ENCODE data around the gene APOC4.
A peak's percentile ranks its signal among the peaks of the same experiment; 100 is the strongest.

The APOC4 gene

DNA sequence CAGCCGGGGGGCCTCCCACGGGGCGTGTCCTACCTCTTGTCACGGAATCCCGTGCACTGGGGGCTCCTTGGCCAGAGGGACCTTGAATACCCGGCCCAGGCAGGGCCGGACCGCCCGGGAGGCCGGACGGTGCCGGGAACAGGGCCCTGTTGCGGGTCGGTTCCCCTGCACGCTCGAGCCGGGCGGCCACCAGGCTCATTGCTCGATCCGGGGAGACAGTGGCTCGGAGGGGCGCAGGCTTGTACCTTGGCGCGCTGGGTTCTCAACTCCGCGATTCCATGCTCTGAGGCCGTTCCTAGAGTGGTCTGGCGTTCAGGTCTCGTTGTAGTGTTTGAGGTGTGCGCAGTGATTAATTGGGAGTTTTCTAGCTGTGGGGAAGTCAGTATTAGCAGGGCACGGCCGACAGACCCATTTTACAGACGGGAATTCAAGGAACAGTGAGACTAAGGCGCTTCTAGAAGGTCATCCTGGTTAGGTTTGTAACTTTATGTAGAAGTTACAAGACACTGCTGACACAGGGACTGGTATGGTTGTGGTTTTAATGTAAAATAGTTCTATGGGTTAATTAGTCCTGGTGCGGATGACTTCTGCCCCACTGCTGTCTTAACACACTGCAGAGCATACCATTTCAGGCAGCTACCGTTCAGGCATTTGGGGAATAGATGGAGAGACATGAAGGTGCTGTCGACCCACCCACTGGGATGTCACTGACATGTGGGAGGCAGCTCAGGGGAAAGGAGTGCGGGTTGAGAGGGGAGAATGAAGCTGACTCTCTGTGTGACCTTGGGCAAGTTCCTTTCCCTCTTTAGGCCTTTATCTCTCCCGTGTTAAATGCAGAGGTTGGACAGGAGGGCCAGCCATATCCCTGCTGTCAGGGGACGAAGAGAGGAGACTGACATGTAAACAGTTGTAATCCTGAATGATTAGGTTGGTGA, 13.7 kb downstream of the APOC4 start:
- CTCF ChIA-PET, result interaction anchor here (0.5 to 1.2 kb wide), 4 partner anchors 12 to 111 kb away, joined by 3 to 5 read pairs (median 4); no protein-coding TSS in a partner anchor
- Histone ChIP-seq H3K4me1 (ENCODE audit: control insufficient read depth, insufficient read depth, low read length) (peaks cover 13% of the 10 kb centered on the region), H3K36me3 (ENCODE audit: control insufficient read depth in 2 of 2, insufficient read depth in 1 of 2, low read length in 2 of 2) (peaks cover 9 to 27% of the 10 kb centered on the region in 2 experiments), H3K27ac (ENCODE audit: extremely low read depth, low read depth, low read length) (peak overlapping the region; percentile 55; the same call in 1 of the 2 replicates), H3K4me3 (ENCODE audit: low read depth, low read length) (peak overlapping the region; percentile 79), H3K9me3 (ENCODE audit: control insufficient read depth, insufficient read depth, low read depth, low read length) (no peaks in the 10 kb centered on the region)
- POLR2A ChIA-PET, result interaction anchor here (0.5 to 2.1 kb wide), 7 partner anchors 40 to 222 kb away, joined by 3 to 14 read pairs (median 5); partner anchors contain the start of genes BLOC1S3, TOMM40 and TRAPPC6A
- TF ChIP-seq IKZF3 (tag by site-specific recombination; IDR thresholded peaks at IDR 0.05) (no peak), ZNF23 (tag by site-specific recombination; IDR thresholded peaks at IDR 0.05; ENCODE audit: borderline replicate concordance) (no peak), ZNF146 (tag by site-specific recombination; IDR thresholded peaks at IDR 0.05) (no peak), ZNF133 (tag by site-specific recombination; IDR thresholded peaks at IDR 0.05) (no peak), FEZF1 (tag by site-specific recombination; IDR thresholded peaks at IDR 0.05) (no peak), PRDM1 (tag by site-specific recombination; IDR thresholded peaks at IDR 0.05) (peak; percentile 63; the same call in 1 of the 2 replicates), MEIS1 (CRISPR knock-in tag; IDR thresholded peaks at IDR 0.05; ENCODE audit: borderline replicate concordance) (no peak), SETDB1 (IDR thresholded peaks at IDR 0.05; ENCODE audit: insufficient read length, low read length) (no peak), GLIS1 (tag by site-specific recombination; IDR thresholded peaks at IDR 0.05) (peak; percentile 70), SP2 (tag by site-specific recombination; IDR thresholded peaks at IDR 0.05) (no peak), ZNF701 (tag by site-specific recombination; IDR thresholded peaks at IDR 0.05) (no peak), ZNF426 (tag by site-specific recombination; IDR thresholded peaks at IDR 0.05) (no peak), ZNF155 (tag by site-specific recombination; IDR thresholded peaks at IDR 0.05) (no peak), SCRT1 (tag by site-specific recombination; IDR thresholded peaks at IDR 0.05; ENCODE audit: borderline replicate concordance) (no peak), ZBTB48 (tag by site-specific recombination; IDR thresholded peaks at IDR 0.05) (no peak), ZNF157 (tag by site-specific recombination; IDR thresholded peaks at IDR 0.05) (no peak), ZIC2 (tag by site-specific recombination; IDR thresholded peaks at IDR 0.05) (no peak), BCL11A (tag by site-specific recombination; IDR thresholded peaks at IDR 0.05; ENCODE audit: low read depth) (no peak)
- TF ChIP-seq, protein P1, sequence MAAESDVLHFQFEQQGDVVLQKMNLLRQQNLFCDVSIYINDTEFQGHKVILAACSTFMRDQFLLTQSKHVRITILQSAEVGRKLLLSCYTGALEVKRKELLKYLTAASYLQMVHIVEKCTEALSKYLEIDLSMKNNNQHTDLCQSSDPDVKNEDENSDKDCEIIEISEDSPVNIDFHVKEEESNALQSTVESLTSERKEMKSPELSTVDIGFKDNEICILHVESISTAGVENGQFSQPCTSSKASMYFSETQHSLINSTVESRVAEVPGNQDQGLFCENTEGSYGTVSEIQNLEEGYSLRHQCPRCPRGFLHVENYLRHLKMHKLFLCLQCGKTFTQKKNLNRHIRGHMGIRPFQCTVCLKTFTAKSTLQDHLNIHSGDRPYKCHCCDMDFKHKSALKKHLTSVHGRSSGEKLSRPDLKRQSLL (tag by site-specific recombination; IDR thresholded peaks at IDR 0.05), result no peak
- TF ChIP-seq, protein P2, sequence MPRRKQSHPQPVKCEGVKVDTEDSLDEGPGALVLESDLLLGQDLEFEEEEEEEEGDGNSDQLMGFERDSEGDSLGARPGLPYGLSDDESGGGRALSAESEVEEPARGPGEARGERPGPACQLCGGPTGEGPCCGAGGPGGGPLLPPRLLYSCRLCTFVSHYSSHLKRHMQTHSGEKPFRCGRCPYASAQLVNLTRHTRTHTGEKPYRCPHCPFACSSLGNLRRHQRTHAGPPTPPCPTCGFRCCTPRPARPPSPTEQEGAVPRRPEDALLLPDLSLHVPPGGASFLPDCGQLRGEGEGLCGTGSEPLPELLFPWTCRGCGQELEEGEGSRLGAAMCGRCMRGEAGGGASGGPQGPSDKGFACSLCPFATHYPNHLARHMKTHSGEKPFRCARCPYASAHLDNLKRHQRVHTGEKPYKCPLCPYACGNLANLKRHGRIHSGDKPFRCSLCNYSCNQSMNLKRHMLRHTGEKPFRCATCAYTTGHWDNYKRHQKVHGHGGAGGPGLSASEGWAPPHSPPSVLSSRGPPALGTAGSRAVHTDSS (tag by site-specific recombination; IDR thresholded peaks at IDR 0.05), result no peak
- TF ChIP-seq, protein P3, sequence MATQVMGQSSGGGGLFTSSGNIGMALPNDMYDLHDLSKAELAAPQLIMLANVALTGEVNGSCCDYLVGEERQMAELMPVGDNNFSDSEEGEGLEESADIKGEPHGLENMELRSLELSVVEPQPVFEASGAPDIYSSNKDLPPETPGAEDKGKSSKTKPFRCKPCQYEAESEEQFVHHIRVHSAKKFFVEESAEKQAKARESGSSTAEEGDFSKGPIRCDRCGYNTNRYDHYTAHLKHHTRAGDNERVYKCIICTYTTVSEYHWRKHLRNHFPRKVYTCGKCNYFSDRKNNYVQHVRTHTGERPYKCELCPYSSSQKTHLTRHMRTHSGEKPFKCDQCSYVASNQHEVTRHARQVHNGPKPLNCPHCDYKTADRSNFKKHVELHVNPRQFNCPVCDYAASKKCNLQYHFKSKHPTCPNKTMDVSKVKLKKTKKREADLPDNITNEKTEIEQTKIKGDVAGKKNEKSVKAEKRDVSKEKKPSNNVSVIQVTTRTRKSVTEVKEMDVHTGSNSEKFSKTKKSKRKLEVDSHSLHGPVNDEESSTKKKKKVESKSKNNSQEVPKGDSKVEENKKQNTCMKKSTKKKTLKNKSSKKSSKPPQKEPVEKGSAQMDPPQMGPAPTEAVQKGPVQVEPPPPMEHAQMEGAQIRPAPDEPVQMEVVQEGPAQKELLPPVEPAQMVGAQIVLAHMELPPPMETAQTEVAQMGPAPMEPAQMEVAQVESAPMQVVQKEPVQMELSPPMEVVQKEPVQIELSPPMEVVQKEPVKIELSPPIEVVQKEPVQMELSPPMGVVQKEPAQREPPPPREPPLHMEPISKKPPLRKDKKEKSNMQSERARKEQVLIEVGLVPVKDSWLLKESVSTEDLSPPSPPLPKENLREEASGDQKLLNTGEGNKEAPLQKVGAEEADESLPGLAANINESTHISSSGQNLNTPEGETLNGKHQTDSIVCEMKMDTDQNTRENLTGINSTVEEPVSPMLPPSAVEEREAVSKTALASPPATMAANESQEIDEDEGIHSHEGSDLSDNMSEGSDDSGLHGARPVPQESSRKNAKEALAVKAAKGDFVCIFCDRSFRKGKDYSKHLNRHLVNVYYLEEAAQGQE (tag by site-specific recombination; IDR thresholded peaks at IDR 0.05), result no peak
- TF ChIP-seq, protein P4, sequence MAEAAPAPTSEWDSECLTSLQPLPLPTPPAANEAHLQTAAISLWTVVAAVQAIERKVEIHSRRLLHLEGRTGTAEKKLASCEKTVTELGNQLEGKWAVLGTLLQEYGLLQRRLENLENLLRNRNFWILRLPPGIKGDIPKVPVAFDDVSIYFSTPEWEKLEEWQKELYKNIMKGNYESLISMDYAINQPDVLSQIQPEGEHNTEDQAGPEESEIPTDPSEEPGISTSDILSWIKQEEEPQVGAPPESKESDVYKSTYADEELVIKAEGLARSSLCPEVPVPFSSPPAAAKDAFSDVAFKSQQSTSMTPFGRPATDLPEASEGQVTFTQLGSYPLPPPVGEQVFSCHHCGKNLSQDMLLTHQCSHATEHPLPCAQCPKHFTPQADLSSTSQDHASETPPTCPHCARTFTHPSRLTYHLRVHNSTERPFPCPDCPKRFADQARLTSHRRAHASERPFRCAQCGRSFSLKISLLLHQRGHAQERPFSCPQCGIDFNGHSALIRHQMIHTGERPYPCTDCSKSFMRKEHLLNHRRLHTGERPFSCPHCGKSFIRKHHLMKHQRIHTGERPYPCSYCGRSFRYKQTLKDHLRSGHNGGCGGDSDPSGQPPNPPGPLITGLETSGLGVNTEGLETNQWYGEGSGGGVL (tag by site-specific recombination; IDR thresholded peaks at IDR 0.05), result peak; percentile 38
- TF ChIP-seq, protein P5, sequence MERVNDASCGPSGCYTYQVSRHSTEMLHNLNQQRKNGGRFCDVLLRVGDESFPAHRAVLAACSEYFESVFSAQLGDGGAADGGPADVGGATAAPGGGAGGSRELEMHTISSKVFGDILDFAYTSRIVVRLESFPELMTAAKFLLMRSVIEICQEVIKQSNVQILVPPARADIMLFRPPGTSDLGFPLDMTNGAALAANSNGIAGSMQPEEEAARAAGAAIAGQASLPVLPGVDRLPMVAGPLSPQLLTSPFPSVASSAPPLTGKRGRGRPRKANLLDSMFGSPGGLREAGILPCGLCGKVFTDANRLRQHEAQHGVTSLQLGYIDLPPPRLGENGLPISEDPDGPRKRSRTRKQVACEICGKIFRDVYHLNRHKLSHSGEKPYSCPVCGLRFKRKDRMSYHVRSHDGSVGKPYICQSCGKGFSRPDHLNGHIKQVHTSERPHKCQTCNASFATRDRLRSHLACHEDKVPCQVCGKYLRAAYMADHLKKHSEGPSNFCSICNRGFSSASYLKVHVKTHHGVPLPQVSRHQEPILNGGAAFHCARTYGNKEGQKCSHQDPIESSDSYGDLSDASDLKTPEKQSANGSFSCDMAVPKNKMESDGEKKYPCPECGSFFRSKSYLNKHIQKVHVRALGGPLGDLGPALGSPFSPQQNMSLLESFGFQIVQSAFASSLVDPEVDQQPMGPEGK (tag by site-specific recombination; IDR thresholded peaks at IDR 0.05), result no peak; the same call in 1 of the 2 replicates
- TF ChIP-seq, protein P6, sequence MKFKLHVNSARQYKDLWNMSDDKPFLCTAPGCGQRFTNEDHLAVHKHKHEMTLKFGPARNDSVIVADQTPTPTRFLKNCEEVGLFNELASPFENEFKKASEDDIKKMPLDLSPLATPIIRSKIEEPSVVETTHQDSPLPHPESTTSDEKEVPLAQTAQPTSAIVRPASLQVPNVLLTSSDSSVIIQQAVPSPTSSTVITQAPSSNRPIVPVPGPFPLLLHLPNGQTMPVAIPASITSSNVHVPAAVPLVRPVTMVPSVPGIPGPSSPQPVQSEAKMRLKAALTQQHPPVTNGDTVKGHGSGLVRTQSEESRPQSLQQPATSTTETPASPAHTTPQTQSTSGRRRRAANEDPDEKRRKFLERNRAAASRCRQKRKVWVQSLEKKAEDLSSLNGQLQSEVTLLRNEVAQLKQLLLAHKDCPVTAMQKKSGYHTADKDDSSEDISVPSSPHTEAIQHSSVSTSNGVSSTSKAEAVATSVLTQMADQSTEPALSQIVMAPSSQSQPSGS (tag by site-specific recombination; IDR thresholded peaks at IDR 0.05; ENCODE audit: low read depth), result no peak
